Measurements from ENCODE around the gene PDC.
"Not testable (repeated sequence)": the region's sequence is repeated elsewhere in the genome, so short reads cannot be mapped to it uniquely, and the experiment has no call there.

DNA sequence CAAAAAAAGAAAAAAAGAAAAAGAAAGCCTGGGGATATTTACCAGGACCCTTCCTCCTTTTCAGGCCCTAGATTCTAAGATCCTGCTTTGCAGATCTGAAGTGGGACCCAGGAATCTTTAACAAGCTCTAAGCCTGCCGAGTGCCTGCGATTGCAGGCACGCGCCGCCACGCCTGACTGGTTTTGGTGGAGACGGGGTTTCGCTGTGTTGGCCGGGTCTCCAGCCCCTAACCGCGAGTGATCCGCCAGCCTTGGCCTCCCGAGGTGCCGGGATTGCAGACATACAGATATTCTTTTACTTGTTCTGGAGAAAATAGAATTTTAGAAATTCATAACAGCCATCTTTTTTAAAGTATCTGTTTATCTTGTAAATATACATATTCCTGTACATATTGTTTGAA is 1.8 kb downstream of the PDC start:
- TF ChIP-seq, protein P1, sequence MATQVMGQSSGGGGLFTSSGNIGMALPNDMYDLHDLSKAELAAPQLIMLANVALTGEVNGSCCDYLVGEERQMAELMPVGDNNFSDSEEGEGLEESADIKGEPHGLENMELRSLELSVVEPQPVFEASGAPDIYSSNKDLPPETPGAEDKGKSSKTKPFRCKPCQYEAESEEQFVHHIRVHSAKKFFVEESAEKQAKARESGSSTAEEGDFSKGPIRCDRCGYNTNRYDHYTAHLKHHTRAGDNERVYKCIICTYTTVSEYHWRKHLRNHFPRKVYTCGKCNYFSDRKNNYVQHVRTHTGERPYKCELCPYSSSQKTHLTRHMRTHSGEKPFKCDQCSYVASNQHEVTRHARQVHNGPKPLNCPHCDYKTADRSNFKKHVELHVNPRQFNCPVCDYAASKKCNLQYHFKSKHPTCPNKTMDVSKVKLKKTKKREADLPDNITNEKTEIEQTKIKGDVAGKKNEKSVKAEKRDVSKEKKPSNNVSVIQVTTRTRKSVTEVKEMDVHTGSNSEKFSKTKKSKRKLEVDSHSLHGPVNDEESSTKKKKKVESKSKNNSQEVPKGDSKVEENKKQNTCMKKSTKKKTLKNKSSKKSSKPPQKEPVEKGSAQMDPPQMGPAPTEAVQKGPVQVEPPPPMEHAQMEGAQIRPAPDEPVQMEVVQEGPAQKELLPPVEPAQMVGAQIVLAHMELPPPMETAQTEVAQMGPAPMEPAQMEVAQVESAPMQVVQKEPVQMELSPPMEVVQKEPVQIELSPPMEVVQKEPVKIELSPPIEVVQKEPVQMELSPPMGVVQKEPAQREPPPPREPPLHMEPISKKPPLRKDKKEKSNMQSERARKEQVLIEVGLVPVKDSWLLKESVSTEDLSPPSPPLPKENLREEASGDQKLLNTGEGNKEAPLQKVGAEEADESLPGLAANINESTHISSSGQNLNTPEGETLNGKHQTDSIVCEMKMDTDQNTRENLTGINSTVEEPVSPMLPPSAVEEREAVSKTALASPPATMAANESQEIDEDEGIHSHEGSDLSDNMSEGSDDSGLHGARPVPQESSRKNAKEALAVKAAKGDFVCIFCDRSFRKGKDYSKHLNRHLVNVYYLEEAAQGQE (IDR thresholded peaks at IDR 0.05) = not testable (repeated sequence)
- TF ChIP-seq POLR2A (IDR thresholded peaks at IDR 0.05; ENCODE audit: low read length); RFX5 (IDR thresholded peaks at IDR 0.05): not testable (repeated sequence)
- TF ChIP-seq, protein P2, sequence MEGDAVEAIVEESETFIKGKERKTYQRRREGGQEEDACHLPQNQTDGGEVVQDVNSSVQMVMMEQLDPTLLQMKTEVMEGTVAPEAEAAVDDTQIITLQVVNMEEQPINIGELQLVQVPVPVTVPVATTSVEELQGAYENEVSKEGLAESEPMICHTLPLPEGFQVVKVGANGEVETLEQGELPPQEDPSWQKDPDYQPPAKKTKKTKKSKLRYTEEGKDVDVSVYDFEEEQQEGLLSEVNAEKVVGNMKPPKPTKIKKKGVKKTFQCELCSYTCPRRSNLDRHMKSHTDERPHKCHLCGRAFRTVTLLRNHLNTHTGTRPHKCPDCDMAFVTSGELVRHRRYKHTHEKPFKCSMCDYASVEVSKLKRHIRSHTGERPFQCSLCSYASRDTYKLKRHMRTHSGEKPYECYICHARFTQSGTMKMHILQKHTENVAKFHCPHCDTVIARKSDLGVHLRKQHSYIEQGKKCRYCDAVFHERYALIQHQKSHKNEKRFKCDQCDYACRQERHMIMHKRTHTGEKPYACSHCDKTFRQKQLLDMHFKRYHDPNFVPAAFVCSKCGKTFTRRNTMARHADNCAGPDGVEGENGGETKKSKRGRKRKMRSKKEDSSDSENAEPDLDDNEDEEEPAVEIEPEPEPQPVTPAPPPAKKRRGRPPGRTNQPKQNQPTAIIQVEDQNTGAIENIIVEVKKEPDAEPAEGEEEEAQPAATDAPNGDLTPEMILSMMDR (IDR thresholded peaks at IDR 0.05) = not testable (repeated sequence)
